ENCODE results near the gene ACYP2. TPM values are rescaled to one million over a fixed set of nuclear protein-coding genes. Genes with fewer than 3 reads are reported as not detected.
"Not testable (repeated sequence)": the region's sequence is repeated elsewhere in the genome, so short reads cannot be mapped to it uniquely, and the experiment has no call there.

ACYP2 gene
- total RNA-seq, 2 donors from 2014 or later = 10.8 to 12.2 TPM

DNA sequence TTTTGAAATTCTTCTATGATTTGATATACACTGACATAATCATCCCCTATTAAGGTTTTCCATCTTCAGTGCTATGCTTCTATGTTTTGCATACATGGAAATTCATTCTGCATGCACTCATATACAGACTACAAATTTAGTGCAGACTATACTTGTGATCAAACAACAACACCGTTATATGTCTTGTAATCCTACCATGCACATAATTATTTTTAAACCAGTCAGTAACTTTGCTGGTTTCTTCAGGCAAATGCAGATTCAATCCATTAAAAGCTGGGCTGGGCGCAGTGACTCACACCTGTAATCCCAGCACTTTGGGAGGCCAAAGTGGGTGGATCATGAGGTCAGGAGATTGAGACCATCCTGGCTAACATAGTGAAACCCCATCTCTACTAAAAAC lies 11.8 kb downstream of the ACYP2 start:
- intact Hi-C loops (cut with DNase I, micrococcal nuclease); DNase-seq; ATAC-seq: not testable (repeated sequence)

DNA sequence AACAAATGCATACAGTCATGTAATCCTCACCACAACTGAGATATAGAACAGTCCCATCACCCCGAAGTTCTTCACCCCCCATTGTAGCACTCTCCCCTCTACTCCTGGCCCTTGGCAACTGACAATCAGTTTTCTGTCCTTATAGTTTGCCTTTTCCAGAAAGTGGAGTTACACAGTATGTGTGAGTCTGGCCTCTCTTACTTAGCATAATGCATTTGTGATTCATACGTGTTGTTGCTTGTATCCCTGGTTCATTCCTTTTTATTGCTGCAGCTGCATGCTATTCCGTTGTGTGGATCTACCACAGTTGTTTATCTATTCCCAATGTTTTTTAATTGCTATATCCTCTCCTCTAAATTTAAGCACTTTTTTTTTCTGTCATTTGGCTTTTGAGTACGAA lies 17.6 kb downstream of the ACYP2 start:
- DNase-seq (no peak), ATAC-seq (no peak)
- intact Hi-C loops (cut with DNase I, micrococcal nuclease) = no loop called here

DNA sequence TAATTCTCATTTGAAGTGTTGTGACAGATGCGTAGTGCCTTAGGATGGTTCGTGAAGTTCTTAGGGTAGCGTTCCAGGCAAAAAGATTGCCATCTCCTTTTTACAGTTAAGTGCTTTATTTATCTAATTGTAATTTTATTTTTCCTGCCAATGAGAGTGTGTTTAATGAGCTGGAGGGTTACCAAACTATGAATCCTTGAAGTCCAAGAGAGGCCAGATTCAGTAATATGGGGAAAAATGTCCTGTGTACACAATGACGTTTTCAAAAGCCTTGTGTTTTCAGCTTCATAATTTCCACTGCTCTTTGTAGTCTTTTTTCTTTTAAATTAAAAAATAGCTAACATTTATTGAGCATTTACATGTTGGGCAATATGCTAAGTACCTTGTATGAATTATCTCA lies 23.8 kb downstream of the ACYP2 start:
- ATAC-seq (no peak), DNase-seq (no peak)
- intact Hi-C loops (cut with DNase I, micrococcal nuclease) = no loop called here

DNA sequence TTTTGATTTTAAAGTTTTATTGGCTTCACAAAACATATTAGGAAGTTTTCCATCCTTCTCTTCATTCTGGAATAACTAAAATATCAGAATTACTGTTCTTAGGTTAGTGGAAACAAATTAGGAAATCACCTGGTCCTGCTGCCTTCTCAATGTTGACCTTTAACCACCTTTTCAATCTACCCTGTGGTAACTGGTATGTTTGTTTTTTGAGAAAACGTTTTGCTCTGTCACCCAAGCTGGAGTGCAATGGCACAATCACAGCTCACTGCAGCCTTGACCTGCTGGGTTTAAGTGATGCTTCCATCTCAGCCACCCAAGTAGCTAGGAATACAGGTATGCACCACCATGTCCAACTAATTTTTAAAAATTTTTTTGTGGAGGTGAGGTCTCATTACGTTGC lies 28.4 kb downstream of the ACYP2 start:
- ATAC-seq (no peak), DNase-seq (no peak)
- intact Hi-C loops (cut with DNase I, micrococcal nuclease) = no loop called here

DNA sequence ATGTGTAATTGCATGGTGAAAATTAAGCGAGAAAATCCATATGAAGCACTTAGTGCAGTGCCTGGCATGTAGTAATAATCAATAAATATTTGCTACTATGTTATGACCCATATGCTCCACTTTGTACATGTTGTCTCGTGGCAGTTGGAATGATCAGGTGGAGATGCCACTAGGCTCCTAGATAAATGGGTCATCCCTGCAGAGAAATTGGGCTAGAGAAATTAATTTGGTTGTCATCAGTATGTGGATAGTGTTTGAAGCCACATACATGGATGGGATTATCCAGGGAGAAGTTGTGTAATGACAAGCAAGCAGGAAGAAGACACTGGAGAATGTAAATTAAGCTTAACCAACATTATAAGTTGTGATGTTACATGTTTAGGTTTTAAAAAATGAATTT lies 33.0 kb downstream of the ACYP2 start:
- ATAC-seq (no peak), DNase-seq (no peak)
- intact Hi-C loops (cut with DNase I, micrococcal nuclease) = no loop called here

DNA sequence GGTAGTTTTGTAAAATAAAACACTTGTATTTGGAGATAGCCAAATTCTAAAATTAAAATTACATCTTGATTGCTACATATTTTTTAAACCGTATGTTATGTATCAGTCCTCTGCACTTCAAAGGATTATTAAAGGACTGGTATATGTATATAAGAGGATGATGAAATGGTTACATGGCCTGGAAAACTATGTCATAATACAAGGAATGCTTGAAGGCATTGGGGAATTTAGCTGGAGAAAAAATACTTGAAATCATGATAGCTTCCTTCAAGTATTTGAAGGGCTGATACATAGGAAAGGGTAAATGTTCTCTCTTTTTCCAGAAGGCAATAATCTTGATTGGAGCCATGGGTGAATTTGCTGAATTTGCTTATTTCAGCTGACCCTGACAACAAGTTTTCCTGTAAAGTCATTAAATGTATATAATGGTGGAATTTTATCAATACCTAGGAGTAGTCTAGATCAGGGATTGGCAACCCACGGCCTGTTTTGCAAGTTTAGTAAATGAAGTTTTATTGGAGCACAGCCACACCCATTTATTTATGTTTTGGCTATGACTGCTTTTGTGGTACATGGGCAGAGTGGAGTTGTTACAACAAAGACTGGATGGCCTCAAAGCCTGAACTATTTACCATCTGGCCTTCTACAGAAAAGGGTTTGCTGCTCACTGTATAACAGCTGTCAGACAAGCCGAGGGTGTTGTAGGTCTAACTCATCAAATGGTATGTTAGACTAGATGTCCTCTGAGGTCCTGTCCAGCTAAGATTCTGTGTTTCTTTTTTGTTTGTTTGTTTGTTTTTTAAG lies 34.4 kb downstream of the ACYP2 start:
- intact Hi-C loops (cut with DNase I, micrococcal nuclease) = no loop called here
- DNase-seq (no peak), ATAC-seq (no peak)

DNA sequence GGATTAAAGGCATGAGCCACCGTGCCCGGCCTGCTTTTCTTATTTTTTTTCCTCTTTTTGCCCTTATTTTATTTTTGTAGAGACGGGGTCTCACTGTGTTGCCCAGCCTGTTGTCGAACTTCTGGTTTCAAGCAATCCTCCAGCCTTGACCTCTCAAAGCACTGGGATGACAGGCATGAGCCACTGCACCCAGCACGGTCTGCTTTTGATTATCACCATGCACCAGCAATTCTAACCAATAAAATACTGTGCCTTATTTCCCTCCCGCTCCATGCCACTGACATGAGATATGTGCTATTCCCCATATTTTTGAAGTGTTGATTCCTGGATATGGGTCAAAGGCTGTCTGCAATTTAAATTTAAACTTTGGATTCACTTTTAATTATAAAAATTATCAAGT lies 42.9 kb downstream of the ACYP2 start:
- DNase-seq = no peak
- intact Hi-C loops (cut with DNase I, micrococcal nuclease) = no loop called here

DNA sequence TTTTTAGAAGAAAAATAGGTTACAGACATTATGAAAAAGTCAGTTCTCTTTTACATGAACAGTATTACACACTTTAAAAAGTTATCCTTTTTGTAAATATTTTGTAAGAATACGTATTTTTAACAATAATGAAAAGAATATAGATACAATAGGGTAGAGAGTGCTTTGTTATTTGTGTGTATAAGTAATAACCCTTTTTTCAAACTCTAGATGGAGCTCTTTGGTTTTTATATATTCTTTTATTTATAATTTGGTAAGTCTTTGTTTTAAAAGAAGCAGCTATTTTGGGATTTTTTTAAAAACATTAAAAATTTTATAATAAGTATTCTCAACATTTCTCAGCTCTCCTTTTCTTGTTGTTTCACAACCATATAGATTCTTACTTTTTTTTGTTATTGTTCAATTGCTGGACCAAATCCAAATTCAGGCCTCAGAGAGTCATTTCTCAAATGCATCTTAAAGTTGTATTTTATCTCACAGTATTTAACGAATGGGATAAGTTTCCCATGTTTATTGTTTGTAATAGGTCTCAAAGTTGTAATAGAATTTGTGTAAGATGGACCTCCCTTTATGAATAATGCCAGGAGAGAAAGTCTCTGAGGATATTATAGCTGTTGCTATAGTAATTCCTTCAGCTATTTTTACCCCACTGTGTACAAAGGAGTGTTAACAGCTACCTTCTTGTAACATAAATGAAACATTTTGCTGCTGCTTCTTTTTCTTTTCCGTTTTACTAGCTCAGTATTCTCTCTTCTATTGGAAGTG lies 46.4 kb downstream of the ACYP2 start:
- intact Hi-C loops (cut with DNase I, micrococcal nuclease) = no loop called here
- DNase-seq = no peak

More for the DNA sequence above, 42.9 kb downstream of the ACYP2 start:
- ATAC-seq = no peak

DNA sequence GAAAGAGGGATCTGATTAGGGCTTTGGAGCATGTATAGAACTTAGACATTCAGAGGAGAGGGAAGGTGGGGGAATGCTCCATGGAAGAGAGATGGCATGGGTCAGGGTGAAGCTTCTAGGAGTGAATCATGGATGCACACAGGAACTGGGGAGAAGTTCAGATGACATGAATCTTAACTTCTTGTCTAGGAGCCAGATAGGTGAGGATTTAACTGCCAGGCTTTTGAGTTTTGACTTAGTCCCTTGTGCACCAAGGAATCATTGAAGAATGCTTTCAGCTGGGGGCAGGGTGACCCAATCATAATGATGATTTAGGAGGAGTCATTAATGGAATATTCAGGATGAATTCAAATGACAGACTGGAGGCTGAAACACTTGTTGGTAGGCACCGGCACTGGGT lies 48.7 kb downstream of the ACYP2 start:
- ATAC-seq = no peak
- DNase-seq = no peak
- intact Hi-C loops (cut with DNase I, micrococcal nuclease) = no loop called here

More for the DNA sequence above, 46.4 kb downstream of the ACYP2 start:
- no peak for ATAC-seq

DNA sequence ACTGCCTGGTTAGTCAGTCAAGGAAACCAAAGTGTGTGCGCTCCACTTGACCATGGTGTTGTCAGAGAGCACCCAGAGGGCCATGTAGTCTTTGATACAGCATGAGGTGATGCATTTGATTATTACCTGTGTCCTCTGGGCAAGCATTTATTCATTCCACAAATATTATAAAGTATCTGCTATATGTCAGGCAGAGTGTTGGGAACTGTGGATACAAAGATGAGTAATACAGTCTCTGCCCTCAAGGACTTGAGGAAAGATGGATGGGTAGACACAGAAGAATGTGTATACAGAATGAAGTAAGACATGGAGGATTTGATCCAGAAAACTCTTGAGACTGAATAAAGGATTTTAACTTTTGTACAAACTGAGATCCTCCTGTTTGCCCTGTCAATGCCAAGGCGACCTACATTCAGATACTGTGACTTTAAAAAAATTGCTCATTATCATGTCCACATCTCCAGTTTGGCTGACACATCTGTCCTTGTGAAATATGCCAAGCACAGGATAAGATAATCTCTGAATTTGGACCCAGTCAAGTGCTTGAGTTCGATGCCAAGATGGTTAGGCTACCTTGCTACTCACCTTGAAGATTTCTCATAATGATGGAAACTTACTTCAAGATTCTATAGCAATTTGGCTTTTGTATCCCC lies 50.8 kb downstream of the ACYP2 start:
- intact Hi-C loops (cut with DNase I, micrococcal nuclease) = no loop called here
- no peak for ATAC-seq

DNA sequence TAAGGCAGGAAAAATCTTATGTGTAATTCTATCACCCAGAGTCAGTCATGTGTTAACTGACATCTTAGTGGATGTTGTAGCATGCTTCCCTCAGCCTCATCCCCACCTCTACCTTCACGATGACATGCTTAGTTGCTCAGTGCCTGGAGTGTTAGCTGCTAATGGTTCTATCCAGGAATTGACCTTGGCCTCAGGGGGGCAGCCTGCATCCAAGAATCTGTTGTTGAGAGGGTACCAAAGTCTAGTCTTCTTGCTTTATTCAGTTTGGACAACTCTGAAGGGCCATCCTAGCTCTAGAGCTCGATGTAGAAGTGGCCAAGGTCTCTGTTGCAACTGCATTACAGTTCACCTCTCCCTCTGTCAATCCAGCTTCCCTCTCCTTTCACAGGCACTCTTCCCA lies 61.2 kb downstream of the ACYP2 start:
- no peak for ATAC-seq
- intact Hi-C loops (cut with DNase I, micrococcal nuclease) = no loop called here
- DNase-seq = peak in 1 of 2 donors; percentile 13

More for the DNA sequence above, 50.8 kb downstream of the ACYP2 start:
- DNase-seq = no peak

DNA sequence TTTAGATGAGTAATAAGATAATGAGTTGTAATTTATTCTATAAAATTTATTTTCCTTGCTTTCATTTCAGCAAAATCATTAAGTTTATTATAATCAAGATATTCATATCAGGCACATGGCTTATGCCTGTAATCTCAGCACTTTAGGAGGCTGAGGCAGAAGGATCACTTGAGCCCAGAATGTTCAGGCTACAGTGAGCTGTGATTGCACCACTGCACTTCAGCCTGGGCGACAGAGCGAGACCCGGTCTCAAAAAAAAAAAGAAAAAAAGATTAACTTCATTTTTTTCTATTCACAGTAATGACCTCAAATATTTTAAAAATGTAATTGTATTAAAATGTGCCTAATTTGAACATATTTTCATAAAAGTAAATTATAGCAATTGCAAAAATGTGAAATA lies 67.9 kb downstream of the ACYP2 start:
- ATAC-seq = no peak
- no peak for DNase-seq
- intact Hi-C loops (cut with DNase I, micrococcal nuclease) = no loop called here

DNA sequence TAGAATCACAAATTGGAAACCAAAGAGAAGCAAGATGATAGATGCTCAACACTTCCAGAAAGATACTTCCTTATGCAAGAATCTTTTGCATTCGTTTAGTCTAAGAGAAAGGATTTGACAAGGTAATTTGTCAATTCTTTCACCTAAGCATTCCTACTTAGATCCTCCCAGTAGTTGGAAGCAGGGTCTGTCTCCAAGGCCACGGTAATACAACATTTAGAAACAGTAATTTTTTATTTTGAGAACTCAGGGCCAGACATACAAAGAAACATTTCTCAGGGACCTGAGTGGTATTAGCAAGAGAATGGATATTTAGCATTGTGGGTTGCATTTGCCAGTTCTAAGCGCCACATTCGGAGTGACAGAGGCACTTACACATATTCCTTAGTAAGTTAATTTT lies 68.6 kb downstream of the ACYP2 start:
- ATAC-seq (no peak), DNase-seq (no peak)
- intact Hi-C loops (cut with DNase I, micrococcal nuclease) = no loop called here

DNA sequence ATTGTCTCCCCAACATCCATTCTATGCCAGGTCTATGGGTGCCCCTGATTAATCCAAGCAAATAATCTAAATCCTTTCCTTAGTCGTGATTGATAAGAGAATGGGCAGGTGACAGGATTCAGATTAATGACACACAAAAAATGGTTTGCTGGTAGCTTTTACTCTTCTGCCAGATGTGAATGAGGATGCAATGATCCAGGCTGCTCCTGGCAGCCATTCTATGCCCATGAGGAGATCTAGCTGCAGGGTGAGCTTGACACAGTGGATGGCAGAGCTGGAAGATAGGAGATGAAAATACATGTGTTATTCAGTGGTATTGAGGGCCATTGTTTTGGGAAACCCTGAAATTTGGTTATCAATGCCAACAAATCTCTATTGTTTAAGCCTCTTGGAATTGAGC lies 69.7 kb downstream of the ACYP2 start:
- intact Hi-C loops (cut with DNase I, micrococcal nuclease) = no loop called here
- no peak for DNase-seq
- no peak for ATAC-seq

DNA sequence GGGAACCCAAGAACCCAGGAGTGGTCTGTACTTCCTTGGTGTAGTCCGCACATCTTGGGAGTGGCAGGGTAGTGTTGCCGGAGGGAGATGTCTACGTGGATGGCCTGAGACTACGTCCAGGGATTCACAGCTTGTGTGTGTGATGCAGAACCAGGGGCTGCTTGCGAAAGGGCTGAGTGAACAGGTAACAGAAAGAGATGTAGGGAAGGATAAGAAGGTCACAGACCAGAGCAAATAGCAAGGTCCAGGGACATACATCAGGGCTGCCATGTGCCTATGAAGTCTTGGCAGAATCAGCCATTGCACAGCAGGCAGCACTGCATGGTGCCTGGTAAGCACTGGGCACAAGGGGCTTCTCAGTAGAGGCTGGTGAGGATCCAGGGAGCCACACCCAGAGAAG lies 71.9 kb downstream of the ACYP2 start:
- no peak for DNase-seq
- intact Hi-C loops (cut with DNase I, micrococcal nuclease) = no loop called here
- no peak for ATAC-seq

DNA sequence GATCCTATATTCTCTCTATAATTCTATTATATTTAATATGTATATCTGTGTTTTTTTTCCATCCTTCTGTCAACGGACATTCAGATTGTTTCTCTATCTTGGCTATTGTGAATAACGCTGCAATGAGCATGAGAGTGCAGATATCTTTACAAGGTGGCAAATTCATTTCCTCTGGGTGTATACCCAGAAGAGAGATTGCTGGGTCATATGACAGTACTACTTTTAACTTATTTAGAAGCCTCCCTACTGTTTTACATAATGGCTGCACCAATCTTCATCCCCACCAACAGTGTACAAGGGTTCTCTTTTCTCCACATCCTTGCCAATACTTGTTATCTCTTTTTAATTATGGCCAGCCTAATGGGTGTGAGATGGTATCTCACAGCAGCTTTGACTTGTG lies 74.1 kb downstream of the ACYP2 start:
- ATAC-seq = no peak
- no peak for DNase-seq
- intact Hi-C loops (cut with DNase I, micrococcal nuclease) = no loop called here

DNA sequence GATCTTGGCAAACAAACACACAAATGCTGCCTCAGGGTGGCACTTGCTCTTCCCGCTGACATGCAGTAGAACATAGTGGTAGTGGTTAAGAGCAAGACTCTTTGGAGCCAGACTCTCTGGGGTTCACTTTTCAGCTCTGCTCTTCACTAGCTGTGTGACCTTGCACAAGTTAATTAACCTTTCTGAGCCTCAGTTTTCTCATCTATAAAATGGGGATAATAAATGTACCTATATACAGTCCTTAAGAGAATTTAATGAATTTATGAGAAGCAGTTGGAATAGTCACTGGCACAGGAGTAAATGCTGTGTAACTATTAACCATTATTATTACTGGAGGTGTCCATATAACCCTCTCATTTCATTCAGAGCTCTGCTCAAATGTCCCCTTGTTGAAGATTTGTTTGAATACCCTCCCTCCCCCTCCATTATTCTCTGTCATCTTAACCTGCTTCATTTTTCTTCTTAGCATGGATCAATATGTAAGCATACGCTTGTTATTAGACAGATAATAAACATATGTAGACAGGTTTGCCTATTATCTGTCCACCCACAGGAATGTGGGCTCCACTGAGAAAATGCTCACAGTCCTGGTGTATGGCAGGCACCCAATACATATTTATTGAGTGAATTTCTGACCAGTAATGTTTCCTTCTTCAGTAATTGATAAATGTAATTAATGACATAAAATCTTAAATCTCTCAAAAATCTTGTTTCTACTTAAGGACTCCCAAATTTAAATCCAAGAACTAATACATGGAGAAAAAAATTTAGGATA lies 76.1 kb downstream of the ACYP2 start:
- intact Hi-C loops (cut with DNase I, micrococcal nuclease) = no loop called here
- DNase-seq (no peak), ATAC-seq (no peak)

DNA sequence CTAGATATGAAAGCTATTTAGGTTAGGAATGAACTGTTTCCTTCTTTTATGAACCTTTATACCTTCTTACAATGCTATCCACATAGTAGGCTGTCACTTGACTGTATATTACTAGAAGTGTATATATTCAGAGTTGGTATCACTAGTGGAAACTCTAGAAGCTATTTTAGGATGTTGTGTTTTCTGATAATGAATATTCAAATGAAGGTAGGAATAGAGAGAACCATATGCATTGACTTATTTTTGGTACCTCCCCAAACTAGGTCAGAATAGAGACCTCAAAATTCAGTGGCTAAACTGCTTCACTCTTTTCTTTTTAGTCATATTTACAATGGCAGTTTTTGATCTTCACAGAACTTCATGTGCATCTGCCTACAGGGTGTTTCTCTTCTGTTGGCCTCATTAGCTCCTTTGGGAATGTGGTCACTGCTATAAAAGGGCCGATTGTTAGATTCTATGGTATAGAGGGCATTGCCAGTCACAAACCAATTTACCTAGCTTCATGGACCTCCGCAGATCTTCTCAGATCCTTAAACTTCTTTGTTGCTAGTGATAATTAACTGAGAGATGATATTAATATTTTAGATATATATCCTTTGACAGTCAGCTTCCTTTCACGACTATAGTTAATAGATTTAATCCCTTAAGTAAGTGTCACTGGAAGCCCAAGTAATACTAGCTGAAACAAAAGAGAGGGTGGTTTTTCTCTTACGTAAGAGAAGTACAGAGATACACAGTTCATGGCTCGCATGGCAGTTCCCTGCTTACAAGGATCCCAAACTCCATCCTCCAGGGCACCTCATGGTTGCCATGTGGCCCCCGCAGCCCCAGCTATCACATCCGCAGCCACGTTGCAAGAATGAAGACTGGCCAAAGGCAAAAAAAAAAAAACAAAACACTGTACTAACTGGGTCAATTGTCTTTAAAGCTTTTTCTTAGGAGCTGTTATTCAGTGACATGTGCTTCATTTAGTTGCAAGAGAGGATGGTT lies 79.6 kb downstream of the ACYP2 start:
- intact Hi-C loops (cut with DNase I, micrococcal nuclease) = no loop called here
- no peak for ATAC-seq
- DNase-seq = no peak

Measured in left colon (tissue), 2 donors.